A673 (cell line): ENCODE data around the gene GALM. TPM values are rescaled to one million over a fixed set of nuclear protein-coding genes. Genes with fewer than 3 reads are reported as not detected.

ENCODE experiments used
- BruUV-seq: library from RNA; stranded (reverse); fragments of 400-500 nt; replicated peaks from 2 replicates; lab custom pipeline; 2021; lab: Mats Ljungman, UMichigan
- CTCF ChIA-PET: fragments of 300-600 bp; sonication (Branson Sonifier 250); formaldehyde crosslinking; loops from one replicate; lab custom pipeline; 2022; ENCODE audit warnings: antibody characterized with exemption; lab: Charles Lee
- POLR2A ChIA-PET: fragments of 300-600 bp; sonication (Branson Sonifier 250); formaldehyde crosslinking; loops from one replicate; lab custom pipeline; 2022; ENCODE audit warnings: antibody characterized with exemption; ENCODE audit not compliant: low non-redundant PET; lab: Charles Lee
- DNase-seq: peaks from one replicate; pipeline ENCODE4 v3.0.0-alpha.2; 2015; ENCODE audit warnings: low spot score
- H3K27ac ChIP-seq: fragments of 200-600 bp; sonication (generic); 2 replicates; pipeline ENCODE4 v1.5.1; 2016; ENCODE audit warnings: mixed run types, low read depth, mild to moderate bottlenecking, mixed read lengths, antibody characterized with exemption, low read length; ENCODE audit not compliant: poor library complexity, severe bottlenecking
- H3K27me3 ChIP-seq: fragments of 200-600 bp; sonication (generic); replicated peaks from 2 replicates; pipeline ENCODE4 v1.6.1; 2017; ENCODE audit warnings: mixed run types, low read depth, mild to moderate bottlenecking, mixed read lengths, antibody characterized with exemption, low read length; ENCODE audit not compliant: insufficient read depth, poor library complexity
- H3K36me3 ChIP-seq: fragments of 200-600 bp; sonication (generic); 2 replicates; pipeline ENCODE4 v1.6.1; 2016; ENCODE audit warnings: mixed run types, mild to moderate bottlenecking, mixed read lengths, antibody characterized with exemption, low read length; ENCODE audit not compliant: insufficient read depth, poor library complexity, severe bottlenecking
- H3K4me1 ChIP-seq: fragments of 200-600 bp; sonication (generic); 2 replicates; pipeline ENCODE4 v1.6.1; 2017; ENCODE audit warnings: mixed run types, mild to moderate bottlenecking, mixed read lengths, antibody characterized with exemption, low read length; ENCODE audit not compliant: insufficient read depth, poor library complexity, severe bottlenecking
- H3K4me3 ChIP-seq: fragments of 200-600 bp; sonication (generic); 2 replicates; pipeline ENCODE4 v1.5.1; 2016; ENCODE audit warnings: low read depth, mixed run types, mild to moderate bottlenecking, mixed read lengths, low read length; ENCODE audit not compliant: poor library complexity, severe bottlenecking
- H3K9me3 ChIP-seq: fragments of 200-600 bp; sonication (generic); 2 replicates; pipeline ENCODE4 v1.6.1; 2016; ENCODE audit warnings: mixed run types, low read depth, mild to moderate bottlenecking, mixed read lengths, antibody characterized with exemption, low read length; ENCODE audit not compliant: poor library complexity, severe bottlenecking
- EZH2 ChIP-seq: fragments of 200-600 bp; sonication (generic); IDR thresholded peaks from 2 replicates; pipeline ENCODE4 v1.6.1; 2017; ENCODE audit warnings: borderline replicate concordance, low read depth, mild to moderate bottlenecking, mixed read lengths, antibody characterized with exemption, low read length; ENCODE audit not compliant: poor library complexity, severe bottlenecking
- intact Hi-C: fragments of 100-400 bp; cut with micrococcal nuclease; formaldehyde crosslinking; loops from one replicate; pipeline ENCODE4 v1.10.0; 2022; ENCODE audit not compliant: unreplicated experiment
- total RNA-seq: library from RNA; stranded (reverse); gene quantifications from 2 replicates; pipeline ENCODE4 v1.2.3, GENCODE V29; 2021
- TF ChIP-seq, protein P1 (sequence below): fragments of 300-800, 200-600 bp; sonication (generic); conservative IDR thresholded peaks from 2 replicates; pipeline ENCODE4 v1.5.1; 2017; ENCODE audit warnings: low read depth, mild to moderate bottlenecking, antibody characterized with exemption, low read length, moderate library complexity, mixed read lengths

GALM gene
- total RNA-seq, 1 experiment from 2014 or later: 6.6 TPM

DNA sequence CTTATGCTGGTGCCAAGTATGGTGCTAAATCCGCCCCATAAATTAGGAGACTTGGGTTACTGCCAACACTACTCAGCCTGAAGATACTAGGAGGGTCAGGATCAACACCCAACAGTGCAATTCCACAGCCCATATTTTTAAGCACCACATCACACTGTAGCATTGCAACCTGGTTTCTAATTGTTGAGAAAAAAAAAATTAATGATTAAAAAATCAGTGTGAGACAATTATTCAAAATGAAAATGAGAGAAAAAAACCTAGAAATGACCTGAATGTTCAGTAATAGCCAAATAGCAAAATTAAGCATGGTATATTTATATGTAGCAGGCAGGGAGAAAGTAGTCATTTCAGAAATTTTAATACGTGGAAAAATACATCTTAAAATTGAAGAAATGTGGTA, 33.9 kb upstream of the GALM start:
- TF ChIP-seq, protein P1, sequence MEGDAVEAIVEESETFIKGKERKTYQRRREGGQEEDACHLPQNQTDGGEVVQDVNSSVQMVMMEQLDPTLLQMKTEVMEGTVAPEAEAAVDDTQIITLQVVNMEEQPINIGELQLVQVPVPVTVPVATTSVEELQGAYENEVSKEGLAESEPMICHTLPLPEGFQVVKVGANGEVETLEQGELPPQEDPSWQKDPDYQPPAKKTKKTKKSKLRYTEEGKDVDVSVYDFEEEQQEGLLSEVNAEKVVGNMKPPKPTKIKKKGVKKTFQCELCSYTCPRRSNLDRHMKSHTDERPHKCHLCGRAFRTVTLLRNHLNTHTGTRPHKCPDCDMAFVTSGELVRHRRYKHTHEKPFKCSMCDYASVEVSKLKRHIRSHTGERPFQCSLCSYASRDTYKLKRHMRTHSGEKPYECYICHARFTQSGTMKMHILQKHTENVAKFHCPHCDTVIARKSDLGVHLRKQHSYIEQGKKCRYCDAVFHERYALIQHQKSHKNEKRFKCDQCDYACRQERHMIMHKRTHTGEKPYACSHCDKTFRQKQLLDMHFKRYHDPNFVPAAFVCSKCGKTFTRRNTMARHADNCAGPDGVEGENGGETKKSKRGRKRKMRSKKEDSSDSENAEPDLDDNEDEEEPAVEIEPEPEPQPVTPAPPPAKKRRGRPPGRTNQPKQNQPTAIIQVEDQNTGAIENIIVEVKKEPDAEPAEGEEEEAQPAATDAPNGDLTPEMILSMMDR: no peak
- intact Hi-C loops: no loop called here

DNA sequence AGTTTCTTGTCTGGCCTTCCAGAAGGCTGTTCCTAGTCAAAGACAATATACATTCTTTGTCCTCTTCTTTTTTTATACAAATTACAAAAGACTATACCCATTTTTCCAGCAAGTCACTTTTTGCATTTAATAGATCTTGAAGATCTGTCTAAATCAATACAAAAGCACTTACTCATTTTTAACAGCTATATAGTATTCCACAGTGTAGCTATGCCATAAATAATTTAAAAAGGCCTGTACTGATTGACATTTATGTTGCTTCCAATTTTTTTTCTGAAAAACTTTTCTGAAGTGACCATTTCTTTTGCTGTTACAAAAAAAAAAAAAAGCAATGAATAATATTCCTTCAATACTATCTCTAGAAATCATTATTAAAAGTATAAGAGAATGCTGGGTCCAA, 32.9 kb upstream of the GALM start:
- Histone ChIP-seq H3K9me3 (no peaks in the 10 kb centered on the region), H3K27ac (no peak overlapping the region), H3K36me3 (no peaks in the 10 kb centered on the region), H3K4me3 (no peak overlapping the region), H3K4me1 (no peaks in the 10 kb centered on the region), H3K27me3 (no peaks in the 10 kb centered on the region)
- CTCF ChIA-PET: no interaction called here
- intact Hi-C loops: no loop called here
- no TSS peak for BruUV-seq
- TF ChIP-seq, protein P1: no peak
- no peak for TF ChIP-seq EZH2
- POLR2A ChIA-PET: no interaction called here
- no peak for DNase-seq

More for the DNA sequence above, 33.9 kb upstream of the GALM start:
- no peak for DNase-seq
- ChIA-PET CTCF (no interaction called here), POLR2A (no interaction called here)
- no TSS peak for BruUV-seq
- Histone ChIP-seq H3K4me3 (no peak overlapping the region), H3K4me1 (no peaks in the 10 kb centered on the region), H3K9me3 (no peaks in the 10 kb centered on the region), H3K27ac (no peak overlapping the region), H3K27me3 (no peaks in the 10 kb centered on the region), H3K36me3 (no peaks in the 10 kb centered on the region)

DNA sequence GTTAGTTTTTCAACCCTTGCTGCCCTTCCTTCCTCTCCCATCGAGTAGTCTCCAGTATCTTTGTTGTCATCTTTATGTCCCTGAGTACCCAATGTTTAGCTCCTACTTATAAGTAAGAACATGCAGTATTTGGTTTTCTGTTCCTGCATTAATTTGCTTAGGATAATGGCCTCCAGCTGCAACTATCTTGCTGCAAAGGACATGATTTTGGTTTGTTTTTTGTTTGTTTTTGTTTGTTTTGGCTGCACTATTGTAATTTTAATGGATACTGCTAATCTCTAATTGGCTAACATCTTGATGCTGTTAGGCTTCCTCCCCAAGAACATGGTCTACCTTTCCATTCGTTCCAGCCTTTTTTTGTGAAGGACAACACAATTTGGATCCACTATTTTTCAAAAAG, 32.0 kb upstream of the GALM start:
- no peak overlapping the region for H3K4me3 ChIP-seq
- CTCF ChIA-PET: no interaction called here
- no TSS peak for BruUV-seq

More for the DNA sequence above, 32.0 kb upstream of the GALM start:
- POLR2A ChIA-PET: no interaction called here
- TF ChIP-seq EZH2: no peak
- TF ChIP-seq, protein P1: no peak
- Histone ChIP-seq H3K27ac (no peak overlapping the region), H3K4me1 (no peaks in the 10 kb centered on the region), H3K36me3 (no peaks in the 10 kb centered on the region), H3K9me3 (no peaks in the 10 kb centered on the region), H3K27me3 (no peaks in the 10 kb centered on the region)
- no peak for DNase-seq
- intact Hi-C loops: no loop called here
